ENCODE data around the gene AKT1S1.

DNA sequence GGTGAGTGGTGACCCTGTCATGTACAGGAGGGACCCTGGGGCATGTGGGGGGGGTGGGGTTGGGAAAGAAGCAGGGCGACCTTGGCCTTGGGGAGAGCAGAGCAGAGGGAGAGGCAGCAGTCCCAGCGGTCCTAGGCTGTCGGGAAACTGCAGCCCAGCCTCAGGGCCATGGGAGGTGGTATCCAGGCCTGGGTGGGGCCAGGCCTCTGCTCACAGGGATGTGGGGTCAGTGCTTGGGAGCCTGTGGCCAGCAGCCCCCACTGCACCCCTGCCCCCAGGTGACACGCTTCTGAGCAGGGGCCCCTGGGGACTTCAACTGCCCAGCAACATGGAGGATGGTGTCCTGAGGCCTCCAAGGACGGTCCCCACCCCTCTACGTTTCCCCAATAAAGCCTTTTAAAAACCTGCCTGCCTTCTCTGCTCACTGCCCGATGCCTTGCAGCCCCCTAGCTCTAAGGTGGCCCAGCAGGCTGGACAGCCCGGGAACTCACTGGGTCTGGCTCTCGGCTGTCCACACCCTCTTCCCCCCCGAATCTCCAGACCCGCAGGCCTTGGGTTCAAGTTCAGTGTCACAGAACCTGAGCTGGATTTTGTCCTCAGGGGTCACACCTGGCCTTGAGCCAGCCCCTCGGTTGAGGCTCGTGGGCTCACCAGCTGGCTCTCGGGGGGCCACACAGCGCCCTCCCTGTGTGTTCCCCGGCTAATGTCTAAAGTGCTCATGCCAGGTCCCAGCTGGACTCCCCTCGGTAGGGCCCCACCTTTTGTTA lies 16.6 kb downstream of the AKT1S1 start:
- TF ChIP-seq TCF7L2 (IDR thresholded peaks at IDR 0.05; ENCODE audit: borderline replicate concordance, extremely low read depth, insufficient read depth, insufficient read length) (no peak), POLR2AphosphoS5 (IDR thresholded peaks at IDR 0.05; ENCODE audit: low read depth, low read length) (peak; percentile 18; the same call in 1 of the 2 replicates), POLR2A (IDR thresholded peaks at IDR 0.05; ENCODE audit: borderline replicate concordance, extremely low read depth, insufficient read depth, insufficient read length) (no peak), YY1 (IDR thresholded peaks at IDR 0.05; ENCODE audit: extremely low read depth, insufficient replicate concordance, low read depth, low read length) (no peak)
- TF ChIP-seq, protein P1, sequence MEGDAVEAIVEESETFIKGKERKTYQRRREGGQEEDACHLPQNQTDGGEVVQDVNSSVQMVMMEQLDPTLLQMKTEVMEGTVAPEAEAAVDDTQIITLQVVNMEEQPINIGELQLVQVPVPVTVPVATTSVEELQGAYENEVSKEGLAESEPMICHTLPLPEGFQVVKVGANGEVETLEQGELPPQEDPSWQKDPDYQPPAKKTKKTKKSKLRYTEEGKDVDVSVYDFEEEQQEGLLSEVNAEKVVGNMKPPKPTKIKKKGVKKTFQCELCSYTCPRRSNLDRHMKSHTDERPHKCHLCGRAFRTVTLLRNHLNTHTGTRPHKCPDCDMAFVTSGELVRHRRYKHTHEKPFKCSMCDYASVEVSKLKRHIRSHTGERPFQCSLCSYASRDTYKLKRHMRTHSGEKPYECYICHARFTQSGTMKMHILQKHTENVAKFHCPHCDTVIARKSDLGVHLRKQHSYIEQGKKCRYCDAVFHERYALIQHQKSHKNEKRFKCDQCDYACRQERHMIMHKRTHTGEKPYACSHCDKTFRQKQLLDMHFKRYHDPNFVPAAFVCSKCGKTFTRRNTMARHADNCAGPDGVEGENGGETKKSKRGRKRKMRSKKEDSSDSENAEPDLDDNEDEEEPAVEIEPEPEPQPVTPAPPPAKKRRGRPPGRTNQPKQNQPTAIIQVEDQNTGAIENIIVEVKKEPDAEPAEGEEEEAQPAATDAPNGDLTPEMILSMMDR (IDR thresholded peaks at IDR 0.05 in 2 of 3, conservative IDR thresholded peaks at IDR 0.05 in 1 of 3; ENCODE audit: borderline replicate concordance in 1 of 3, insufficient read depth in 1 of 3, low read depth in 2 of 3, low read length in 2 of 3): no peak
- TF ChIP-seq, protein P2, sequence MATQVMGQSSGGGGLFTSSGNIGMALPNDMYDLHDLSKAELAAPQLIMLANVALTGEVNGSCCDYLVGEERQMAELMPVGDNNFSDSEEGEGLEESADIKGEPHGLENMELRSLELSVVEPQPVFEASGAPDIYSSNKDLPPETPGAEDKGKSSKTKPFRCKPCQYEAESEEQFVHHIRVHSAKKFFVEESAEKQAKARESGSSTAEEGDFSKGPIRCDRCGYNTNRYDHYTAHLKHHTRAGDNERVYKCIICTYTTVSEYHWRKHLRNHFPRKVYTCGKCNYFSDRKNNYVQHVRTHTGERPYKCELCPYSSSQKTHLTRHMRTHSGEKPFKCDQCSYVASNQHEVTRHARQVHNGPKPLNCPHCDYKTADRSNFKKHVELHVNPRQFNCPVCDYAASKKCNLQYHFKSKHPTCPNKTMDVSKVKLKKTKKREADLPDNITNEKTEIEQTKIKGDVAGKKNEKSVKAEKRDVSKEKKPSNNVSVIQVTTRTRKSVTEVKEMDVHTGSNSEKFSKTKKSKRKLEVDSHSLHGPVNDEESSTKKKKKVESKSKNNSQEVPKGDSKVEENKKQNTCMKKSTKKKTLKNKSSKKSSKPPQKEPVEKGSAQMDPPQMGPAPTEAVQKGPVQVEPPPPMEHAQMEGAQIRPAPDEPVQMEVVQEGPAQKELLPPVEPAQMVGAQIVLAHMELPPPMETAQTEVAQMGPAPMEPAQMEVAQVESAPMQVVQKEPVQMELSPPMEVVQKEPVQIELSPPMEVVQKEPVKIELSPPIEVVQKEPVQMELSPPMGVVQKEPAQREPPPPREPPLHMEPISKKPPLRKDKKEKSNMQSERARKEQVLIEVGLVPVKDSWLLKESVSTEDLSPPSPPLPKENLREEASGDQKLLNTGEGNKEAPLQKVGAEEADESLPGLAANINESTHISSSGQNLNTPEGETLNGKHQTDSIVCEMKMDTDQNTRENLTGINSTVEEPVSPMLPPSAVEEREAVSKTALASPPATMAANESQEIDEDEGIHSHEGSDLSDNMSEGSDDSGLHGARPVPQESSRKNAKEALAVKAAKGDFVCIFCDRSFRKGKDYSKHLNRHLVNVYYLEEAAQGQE (IDR thresholded peaks at IDR 0.05; ENCODE audit: low read depth): no peak
